HEK293T (cell line): Measurements from ENCODE around the gene LUZP2.

Experiments
- ARNT ChIP-seq: fragments of 450-650 bp; IDR thresholded peaks from 2 replicates; pipeline ENCODE4 v1.6.1; 2017; ENCODE audit warnings: mild to moderate bottlenecking
- CTBP1 ChIP-seq: fragments of 450-650 bp; IDR thresholded peaks from 2 replicates; pipeline ENCODE4 v1.6.1; 2016; ENCODE audit warnings: borderline replicate concordance
- ELF4 ChIP-seq: fragments of 450-650 bp; IDR thresholded peaks from 2 replicates; pipeline ENCODE4 v1.6.1; 2017; ENCODE audit warnings: antibody characterized with exemption
- FOXK2 ChIP-seq: fragments of 450-650 bp; IDR thresholded peaks from 2 replicates; pipeline ENCODE4 v1.6.1; 2016; ENCODE audit warnings: mild to moderate bottlenecking
- NFRKB ChIP-seq: fragments of 450-650 bp; IDR thresholded peaks from 2 replicates; pipeline ENCODE4 v1.6.1; 2016; ENCODE audit warnings: mild to moderate bottlenecking, moderate library complexity
- SP1 ChIP-seq: fragments of 450-650 bp; IDR thresholded peaks from 2 replicates; pipeline ENCODE4 v1.6.1; 2017
- SUZ12 ChIP-seq: fragments of 450-650 bp; IDR thresholded peaks from 2 replicates; pipeline ENCODE4 v1.6.1; 2016; ENCODE audit warnings: mild to moderate bottlenecking
- TARDBP ChIP-seq: fragments of 450-650 bp; IDR thresholded peaks from 2 replicates; pipeline ENCODE4 v1.6.1; 2016
- ZNF384 ChIP-seq: fragments of 450-650 bp; IDR thresholded peaks from 2 replicates; pipeline ENCODE4 v1.6.1; 2016

- TF ChIP-seq CTBP1 (no peak), ZNF384 (no peak), FOXK2 (no peak), ARNT (no peak), SUZ12 (no peak), SP1 (no peak), ELF4 (no peak), NFRKB (no peak), TARDBP (no peak)
Measured at GRCh38 chr11:24635588-24636290, 138.9 kb downstream of the LUZP2 start.
